ENCODE data around the gene WNK1. TPM values are rescaled to one million over a fixed set of nuclear protein-coding genes. Genes with fewer than 3 reads are reported as not detected.

WNK1 gene
- total RNA-seq, 2 experiments from 2014 or later = 142 to 143 TPM

- CTCF ChIA-PET = interaction anchor here (0.7 to 4.4 kb wide), 12 partner anchors 10 to 207 kb away, joined by 3 to 24 read pairs (median 6); partner anchors contain the start of gene WNK1
- DNase-seq = no peak
- no peak for ATAC-seq
- Mint-ChIP-seq H3K27ac (peak overlapping the region; percentile 66), H3K4me3 (no peak overlapping the region), H3K36me3 (ENCODE audit: low read depth) (peaks cover 15% of the 10 kb centered on the region), H3K4me1 (ENCODE audit: low read depth) (peaks cover 86% of the 10 kb centered on the region), H3K9me3 (no peaks in the 10 kb centered on the region), H3K27me3 (no peaks in the 10 kb centered on the region)
- intact Hi-C loops (cut with micrococcal nuclease) = no loop called here
- no peak for TF ChIP-seq CTCF (IDR thresholded peaks at IDR 0.05)
- POLR2A ChIA-PET = interaction anchor here (0.9 to 1.9 kb wide), 6 partner anchors 9 to 33 kb away, joined by 3 to 12 read pairs (median 3); no protein-coding TSS in a partner anchor
Measured at GRCh38 chr12:777550-778047, 25.2 kb downstream of the WNK1 start.

- POLR2A ChIA-PET = no interaction called here
- Mint-ChIP-seq H3K27me3 (no peaks in the 10 kb centered on the region), H3K27ac (peak overlapping the region; percentile 84), H3K36me3 (ENCODE audit: low read depth) (peaks cover 12% of the 10 kb centered on the region), H3K9me3 (no peaks in the 10 kb centered on the region), H3K4me1 (ENCODE audit: low read depth) (peaks cover 76% of the 10 kb centered on the region), H3K4me3 (peak overlapping the region; percentile 63)
- intact Hi-C loops (cut with micrococcal nuclease) = no loop called here
- CTCF ChIA-PET = interaction anchor here (1.1 to 4.4 kb wide), 2 partner anchors 17 to 27 kb away, joined by 3 to 18 read pairs; partner anchors contain the start of gene WNK1
- TF ChIP-seq CTCF (IDR thresholded peaks at IDR 0.05) = no peak
- DNase-seq (no peak), ATAC-seq (no peak)
Measured at GRCh38 chr12:778615-779014, 26.2 kb downstream of the WNK1 start.

GRCh38 chr12:779745-780734 lies 27.7 kb downstream of the WNK1 start:
- ChIA-PET CTCF (interaction anchor here (0.7 to 1.9 kb wide), 7 partner anchors 10 to 210 kb away, joined by 3 to 12 read pairs (median 6); no protein-coding TSS in a partner anchor), POLR2A (interaction anchor here (1.0 to 1.7 kb wide), 3 partner anchors 13 to 29 kb away, joined by 3 to 5 read pairs (median 3); no protein-coding TSS in a partner anchor)
- Mint-ChIP-seq H3K36me3 (ENCODE audit: low read depth) (peaks cover 13% of the 10 kb centered on the region), H3K4me1 (ENCODE audit: low read depth) (peaks cover 71% of the 10 kb centered on the region), H3K27me3 (no peaks in the 10 kb centered on the region), H3K4me3 (peak overlapping the region; percentile 63), H3K9me3 (no peaks in the 10 kb centered on the region), H3K27ac (peak overlapping the region; percentile 52)
- intact Hi-C loops (cut with micrococcal nuclease) = no loop called here
- ATAC-seq (peak; percentile 59), DNase-seq (no peak)
- no peak for TF ChIP-seq CTCF (IDR thresholded peaks at IDR 0.05)

GRCh38 chr12:780750-781379 lies 28.5 kb downstream of the WNK1 start:
- no peak for TF ChIP-seq CTCF (IDR thresholded peaks at IDR 0.05)
- H3K4me3 Mint-ChIP-seq = no peak overlapping the region
- H3K36me3 Mint-ChIP-seq (ENCODE audit: low read depth) = peaks cover 15% of the 10 kb centered on the region
- DNase-seq (no peak), ATAC-seq (peak; percentile 46)
- ChIA-PET POLR2A (interaction anchor here (1.0 to 1.7 kb wide), 3 partner anchors 12 to 29 kb away, joined by 3 to 5 read pairs (median 3); no protein-coding TSS in a partner anchor), CTCF (interaction anchor here (0.7 to 1.9 kb wide), 6 partner anchors 9 to 210 kb away, joined by 3 to 12 read pairs (median 6); no protein-coding TSS in a partner anchor)
- no peaks in the 10 kb centered on the region for H3K9me3 Mint-ChIP-seq
- peak overlapping the region; percentile 23 for H3K27ac Mint-ChIP-seq
- intact Hi-C loops (cut with micrococcal nuclease) = no loop called here
- H3K4me1 Mint-ChIP-seq (ENCODE audit: low read depth) = peaks cover 70% of the 10 kb centered on the region
- H3K27me3 Mint-ChIP-seq = no peaks in the 10 kb centered on the region
